HepG2 (cell line): ENCODE data around the gene ANXA9. TPM values are rescaled to one million over a fixed set of nuclear protein-coding genes. Genes with fewer than 3 reads are reported as not detected.

Experiments
- DNMT3B ChIP-seq: conservative IDR thresholded peaks from 2 replicates; pipeline ENCODE4 v1.6.1; 2016; ENCODE audit warnings: missing biosample characterization, control low read depth
- MED1 ChIP-seq: sonication (generic); formaldehyde crosslinking; IDR thresholded peaks from 2 replicates; pipeline ENCODE4 v1.4.0; 2020; ENCODE audit warnings: missing genetic modification reagents
- NRL ChIP-seq: sonication (generic); formaldehyde crosslinking; IDR thresholded peaks from 2 replicates; pipeline ENCODE4 v1.5.0; 2020; ENCODE audit warnings: missing genetic modification reagents, mild to moderate bottlenecking, moderate library complexity, borderline replicate concordance
- RARG ChIP-seq: sonication (generic); formaldehyde crosslinking; IDR thresholded peaks from 2 replicates; pipeline ENCODE4 v1.4.0; 2020; ENCODE audit warnings: low read depth, mild to moderate bottlenecking, missing genetic modification reagents
- STAT5B ChIP-seq: sonication (generic); formaldehyde crosslinking; IDR thresholded peaks from 2 replicates; pipeline ENCODE4 v1.4.0; 2020; ENCODE audit warnings: missing genetic modification reagents
- TEAD3 ChIP-seq: optimal IDR thresholded peaks from 2 replicates; pipeline ENCODE3; 2016; ENCODE audit warnings: borderline replicate concordance
- ZNF670 ChIP-seq: sonication (generic); formaldehyde crosslinking; IDR thresholded peaks from 2 replicates; pipeline ENCODE4 v1.8.0; 2022; ENCODE audit warnings: mild to moderate bottlenecking, missing genetic modification reagents, borderline replicate concordance
- ZNF891 ChIP-seq: sonication (generic); formaldehyde crosslinking; IDR thresholded peaks from 2 replicates; pipeline ENCODE4 v1.5.0; 2020; ENCODE audit warnings: mild to moderate bottlenecking, missing genetic modification reagents
- polyA plus RNA-seq, 8 experiments: library from polyadenylated mRNA; depleted of rRNA in 3 of 8; stranded (reverse) in 7 of 8; unstranded in 1 of 8; fragments of >200 nt; fragmentation: Illumina TruSeq in 4 of 8; extraction: Trizol in 4 of 8; gene quantifications; 2 replicates each; pipeline versions ENCODE4 v1.2.1 to v1.2.3, GENCODE V29; 2011 to 2016; ENCODE audit warnings: low read depth in 4 of 8, missing spikeins in 1 of 8, mixed read lengths in 1 of 8; ENCODE audit not compliant: insufficient read depth in 1 of 8
- total RNA-seq, 5 experiments: library from RNA; depleted of rRNA; stranded (reverse); fragments of >200 nt; fragmentation: Illumina TruSeq; extraction: Trizol; gene quantifications; 2 replicates each; pipeline ENCODE4 v1.2.3, GENCODE V29; 2016; ENCODE audit warnings: low read depth in 1 of 5
- TF ChIP-seq, protein P1 (sequence below): sonication (generic); formaldehyde crosslinking; IDR thresholded peaks from 2 replicates; pipeline ENCODE4 v1.9.0; 2021; ENCODE audit warnings: mild to moderate bottlenecking, missing genetic modification reagents
- TF ChIP-seq, protein P2 (sequence below): sonication (generic); formaldehyde crosslinking; conservative IDR thresholded peaks from 2 replicates; pipeline ENCODE4 v1.8.1; 2023; ENCODE audit warnings: missing genetic modification reagents
- TF ChIP-seq, protein P3 (sequence below): sonication (generic); formaldehyde crosslinking; IDR thresholded peaks from 2 replicates; pipeline ENCODE4 v1.8.0; 2022; ENCODE audit warnings: mild to moderate bottlenecking, missing genetic modification reagents, moderate library complexity
- TF ChIP-seq, protein P4 (sequence below): IDR thresholded peaks from 2 replicates; pipeline ENCODE4 v1.6.1; 2016; ENCODE audit warnings: low read depth, missing genetic modification reagents, missing compliant biosample characterization

The ANXA9 gene
- total and polyA plus RNA-seq, 2 of the 13 experiments (the other 11 are each of a cell fraction or from before 2014, with no cell fraction given) = 13.3 to 23.9 TPM

- TF ChIP-seq, protein P1, sequence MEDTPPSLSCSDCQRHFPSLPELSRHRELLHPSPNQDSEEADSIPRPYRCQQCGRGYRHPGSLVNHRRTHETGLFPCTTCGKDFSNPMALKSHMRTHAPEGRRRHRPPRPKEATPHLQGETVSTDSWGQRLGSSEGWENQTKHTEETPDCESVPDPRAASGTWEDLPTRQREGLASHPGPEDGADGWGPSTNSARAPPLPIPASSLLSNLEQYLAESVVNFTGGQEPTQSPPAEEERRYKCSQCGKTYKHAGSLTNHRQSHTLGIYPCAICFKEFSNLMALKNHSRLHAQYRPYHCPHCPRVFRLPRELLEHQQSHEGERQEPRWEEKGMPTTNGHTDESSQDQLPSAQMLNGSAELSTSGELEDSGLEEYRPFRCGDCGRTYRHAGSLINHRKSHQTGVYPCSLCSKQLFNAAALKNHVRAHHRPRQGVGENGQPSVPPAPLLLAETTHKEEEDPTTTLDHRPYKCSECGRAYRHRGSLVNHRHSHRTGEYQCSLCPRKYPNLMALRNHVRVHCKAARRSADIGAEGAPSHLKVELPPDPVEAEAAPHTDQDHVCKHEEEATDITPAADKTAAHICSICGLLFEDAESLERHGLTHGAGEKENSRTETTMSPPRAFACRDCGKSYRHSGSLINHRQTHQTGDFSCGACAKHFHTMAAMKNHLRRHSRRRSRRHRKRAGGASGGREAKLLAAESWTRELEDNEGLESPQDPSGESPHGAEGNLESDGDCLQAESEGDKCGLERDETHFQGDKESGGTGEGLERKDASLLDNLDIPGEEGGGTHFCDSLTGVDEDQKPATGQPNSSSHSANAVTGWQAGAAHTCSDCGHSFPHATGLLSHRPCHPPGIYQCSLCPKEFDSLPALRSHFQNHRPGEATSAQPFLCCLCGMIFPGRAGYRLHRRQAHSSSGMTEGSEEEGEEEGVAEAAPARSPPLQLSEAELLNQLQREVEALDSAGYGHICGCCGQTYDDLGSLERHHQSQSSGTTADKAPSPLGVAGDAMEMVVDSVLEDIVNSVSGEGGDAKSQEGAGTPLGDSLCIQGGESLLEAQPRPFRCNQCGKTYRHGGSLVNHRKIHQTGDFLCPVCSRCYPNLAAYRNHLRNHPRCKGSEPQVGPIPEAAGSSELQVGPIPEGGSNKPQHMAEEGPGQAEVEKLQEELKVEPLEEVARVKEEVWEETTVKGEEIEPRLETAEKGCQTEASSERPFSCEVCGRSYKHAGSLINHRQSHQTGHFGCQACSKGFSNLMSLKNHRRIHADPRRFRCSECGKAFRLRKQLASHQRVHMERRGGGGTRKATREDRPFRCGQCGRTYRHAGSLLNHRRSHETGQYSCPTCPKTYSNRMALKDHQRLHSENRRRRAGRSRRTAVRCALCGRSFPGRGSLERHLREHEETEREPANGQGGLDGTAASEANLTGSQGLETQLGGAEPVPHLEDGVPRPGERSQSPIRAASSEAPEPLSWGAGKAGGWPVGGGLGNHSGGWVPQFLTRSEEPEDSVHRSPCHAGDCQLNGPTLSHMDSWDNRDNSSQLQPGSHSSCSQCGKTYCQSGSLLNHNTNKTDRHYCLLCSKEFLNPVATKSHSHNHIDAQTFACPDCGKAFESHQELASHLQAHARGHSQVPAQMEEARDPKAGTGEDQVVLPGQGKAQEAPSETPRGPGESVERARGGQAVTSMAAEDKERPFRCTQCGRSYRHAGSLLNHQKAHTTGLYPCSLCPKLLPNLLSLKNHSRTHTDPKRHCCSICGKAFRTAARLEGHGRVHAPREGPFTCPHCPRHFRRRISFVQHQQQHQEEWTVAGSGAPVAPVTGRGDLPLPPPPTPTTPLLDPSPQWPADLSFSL (CRISPR knock-in tag) = no peak
- TF ChIP-seq RARG (CRISPR knock-in tag) = no peak
- peak; percentile 26 for TF ChIP-seq TEAD3 (CRISPR knock-in tag)
- no peak for TF ChIP-seq DNMT3B
- peak; percentile 51; the same call in 1 of the 2 replicates for TF ChIP-seq NRL (CRISPR knock-in tag)
- TF ChIP-seq MED1 = peak; percentile 73; the same call in 1 of the 2 replicates
- TF ChIP-seq, protein P2, sequence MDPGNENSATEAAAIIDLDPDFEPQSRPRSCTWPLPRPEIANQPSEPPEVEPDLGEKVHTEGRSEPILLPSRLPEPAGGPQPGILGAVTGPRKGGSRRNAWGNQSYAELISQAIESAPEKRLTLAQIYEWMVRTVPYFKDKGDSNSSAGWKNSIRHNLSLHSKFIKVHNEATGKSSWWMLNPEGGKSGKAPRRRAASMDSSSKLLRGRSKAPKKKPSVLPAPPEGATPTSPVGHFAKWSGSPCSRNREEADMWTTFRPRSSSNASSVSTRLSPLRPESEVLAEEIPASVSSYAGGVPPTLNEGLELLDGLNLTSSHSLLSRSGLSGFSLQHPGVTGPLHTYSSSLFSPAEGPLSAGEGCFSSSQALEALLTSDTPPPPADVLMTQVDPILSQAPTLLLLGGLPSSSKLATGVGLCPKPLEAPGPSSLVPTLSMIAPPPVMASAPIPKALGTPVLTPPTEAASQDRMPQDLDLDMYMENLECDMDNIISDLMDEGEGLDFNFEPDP (CRISPR knock-in tag) = no peak
- TF ChIP-seq STAT5B (CRISPR knock-in tag) = no peak
- peak; percentile 77 for TF ChIP-seq ZNF891
- TF ChIP-seq, protein P3, sequence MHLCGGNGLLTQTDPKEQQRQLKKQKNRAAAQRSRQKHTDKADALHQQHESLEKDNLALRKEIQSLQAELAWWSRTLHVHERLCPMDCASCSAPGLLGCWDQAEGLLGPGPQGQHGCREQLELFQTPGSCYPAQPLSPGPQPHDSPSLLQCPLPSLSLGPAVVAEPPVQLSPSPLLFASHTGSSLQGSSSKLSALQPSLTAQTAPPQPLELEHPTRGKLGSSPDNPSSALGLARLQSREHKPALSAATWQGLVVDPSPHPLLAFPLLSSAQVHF (CRISPR knock-in tag) = no peak
- TF ChIP-seq ZNF670 (CRISPR knock-in tag) = 0 out of 2 replicates have a peak, but pooled peaks have one; percentile 66
- TF ChIP-seq, protein P4, sequence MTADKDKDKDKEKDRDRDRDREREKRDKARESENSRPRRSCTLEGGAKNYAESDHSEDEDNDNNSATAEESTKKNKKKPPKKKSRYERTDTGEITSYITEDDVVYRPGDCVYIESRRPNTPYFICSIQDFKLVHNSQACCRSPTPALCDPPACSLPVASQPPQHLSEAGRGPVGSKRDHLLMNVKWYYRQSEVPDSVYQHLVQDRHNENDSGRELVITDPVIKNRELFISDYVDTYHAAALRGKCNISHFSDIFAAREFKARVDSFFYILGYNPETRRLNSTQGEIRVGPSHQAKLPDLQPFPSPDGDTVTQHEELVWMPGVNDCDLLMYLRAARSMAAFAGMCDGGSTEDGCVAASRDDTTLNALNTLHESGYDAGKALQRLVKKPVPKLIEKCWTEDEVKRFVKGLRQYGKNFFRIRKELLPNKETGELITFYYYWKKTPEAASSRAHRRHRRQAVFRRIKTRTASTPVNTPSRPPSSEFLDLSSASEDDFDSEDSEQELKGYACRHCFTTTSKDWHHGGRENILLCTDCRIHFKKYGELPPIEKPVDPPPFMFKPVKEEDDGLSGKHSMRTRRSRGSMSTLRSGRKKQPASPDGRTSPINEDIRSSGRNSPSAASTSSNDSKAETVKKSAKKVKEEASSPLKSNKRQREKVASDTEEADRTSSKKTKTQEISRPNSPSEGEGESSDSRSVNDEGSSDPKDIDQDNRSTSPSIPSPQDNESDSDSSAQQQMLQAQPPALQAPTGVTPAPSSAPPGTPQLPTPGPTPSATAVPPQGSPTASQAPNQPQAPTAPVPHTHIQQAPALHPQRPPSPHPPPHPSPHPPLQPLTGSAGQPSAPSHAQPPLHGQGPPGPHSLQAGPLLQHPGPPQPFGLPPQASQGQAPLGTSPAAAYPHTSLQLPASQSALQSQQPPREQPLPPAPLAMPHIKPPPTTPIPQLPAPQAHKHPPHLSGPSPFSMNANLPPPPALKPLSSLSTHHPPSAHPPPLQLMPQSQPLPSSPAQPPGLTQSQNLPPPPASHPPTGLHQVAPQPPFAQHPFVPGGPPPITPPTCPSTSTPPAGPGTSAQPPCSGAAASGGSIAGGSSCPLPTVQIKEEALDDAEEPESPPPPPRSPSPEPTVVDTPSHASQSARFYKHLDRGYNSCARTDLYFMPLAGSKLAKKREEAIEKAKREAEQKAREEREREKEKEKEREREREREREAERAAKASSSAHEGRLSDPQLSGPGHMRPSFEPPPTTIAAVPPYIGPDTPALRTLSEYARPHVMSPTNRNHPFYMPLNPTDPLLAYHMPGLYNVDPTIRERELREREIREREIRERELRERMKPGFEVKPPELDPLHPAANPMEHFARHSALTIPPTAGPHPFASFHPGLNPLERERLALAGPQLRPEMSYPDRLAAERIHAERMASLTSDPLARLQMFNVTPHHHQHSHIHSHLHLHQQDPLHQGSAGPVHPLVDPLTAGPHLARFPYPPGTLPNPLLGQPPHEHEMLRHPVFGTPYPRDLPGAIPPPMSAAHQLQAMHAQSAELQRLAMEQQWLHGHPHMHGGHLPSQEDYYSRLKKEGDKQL = 0 out of 2 replicates have a peak, but pooled peaks have one; percentile 34
These were observed at the start of gene ANXA9 (continued) for GRCh38 chr1:150981805-150982712.
